Gastrocnemius medialis (tissue), 4 donors: ENCODE measurements around the gene TTC9. TPM values are rescaled to one million over a fixed set of nuclear protein-coding genes. Genes with fewer than 3 reads are reported as not detected.

Experiments
- ATAC-seq, 2 donors: fragments of 150-250 bp; one replicate each; pipeline ENCODE4 v1.9.1; 2016
- DNase-seq, 2 donors: peaks; one replicate each; pipeline ENCODE4 v3.0.0-alpha.2; 2019
- H3K27ac ChIP-seq, 4 donors: fragments of 200-600 bp; sonication (generic); 1 replicate in 1 of 4; 2 replicates in 3 of 4; pipeline ENCODE4 v1.5.1; 2016 to 2018; ENCODE audit warnings: mild to moderate bottlenecking in 2 of 4, moderate library complexity in 1 of 4
- H3K27me3 ChIP-seq, 3 donors: fragments of 200-600 bp; sonication (generic) in 2 of 3; 1 replicate in 1 of 3; 2 replicates in 2 of 3; pipeline versions ENCODE4 v1.5.1 to v1.6.0; 2016 to 2019; ENCODE audit warnings: mild to moderate bottlenecking in 1 of 3, moderate library complexity in 1 of 3
- H3K36me3 ChIP-seq, 2 donors: fragments of 200-600 bp; sonication (generic) in 1 of 2; one replicate each; pipeline ENCODE4 v1.5.1; 2017 to 2018
- H3K4me1 ChIP-seq, 2 donors: fragments of 200-600 bp; sonication (generic) in 1 of 2; one replicate each; pipeline ENCODE4 v1.5.1; 2016 to 2017; ENCODE audit warnings: mild to moderate bottlenecking in 2 of 2
- H3K4me3 ChIP-seq, 4 donors: fragments of 200-600 bp; sonication (generic) in 3 of 4; 1 replicate in 1 of 4; 2 replicates in 3 of 4; pipeline ENCODE4 v1.5.1; 2016 to 2019; ENCODE audit warnings: mild to moderate bottlenecking in 2 of 4
- H3K9me3 ChIP-seq, 3 donors: fragments of 200-600 bp; sonication (generic) in 2 of 3; 1 replicate in 1 of 3; 2 replicates in 2 of 3; pipeline ENCODE4 v1.5.1; 2016 to 2019
- CTCF ChIP-seq, 5 experiments: fragments of 450-650 bp in 3 of 5; fragments of 200-600 bp in 2 of 5; sonication (generic) in 2 of 5; IDR thresholded peaks in 4 of 5; conservative IDR thresholded peaks in 1 of 5; 1 replicate in 4 of 5; 2 replicates in 1 of 5; pipeline ENCODE4 v1.5.1; 2016 to 2019; ENCODE audit warnings: antibody characterized with exemption in 5 of 5, mild to moderate bottlenecking in 3 of 5, moderate library complexity in 3 of 5
- POLR2A ChIP-seq, 2 donors: fragments of 450-650 bp; IDR thresholded peaks; one replicate each; pipeline ENCODE4 v1.6.1; 2017; ENCODE audit warnings: antibody characterized with exemption in 2 of 2, mild to moderate bottlenecking in 2 of 2, moderate library complexity in 2 of 2
- in situ Hi-C, 4 donors: fragments of 200-750 bp; cut with MboI; loops; one replicate each; pipeline versions ENCODE4 v1.15.0 to v1.8.0; 2017; ENCODE audit warnings: low sequenced_read_pairs in 4 of 4
- intact Hi-C: fragments of 100-400 bp; cut with DNase I; formaldehyde crosslinking; loops from one replicate; pipeline ENCODE4 v1.15.1; 2023; ENCODE audit warnings: low total_unique reads
- total RNA-seq, 4 donors: library from RNA; depleted of rRNA; stranded (reverse); fragments of >200 nt; gene quantifications; one replicate each; pipeline versions ENCODE4 v1.1.0 to v1.2.3, GENCODE V29; 2016

The TTC9 gene
- total RNA-seq, 4 donors from 2014 or later: 4.4 to 10.8 (median 9.1) TPM

- Histone ChIP-seq H3K27me3 (no peaks in the 10 kb centered on the region), H3K4me1 (peaks cover 0 to 4% of the 10 kb centered on the region in 2 donors), H3K9me3 (no peaks in the 10 kb centered on the region), H3K4me3 (no peak overlapping the region), H3K27ac (no peak overlapping the region), H3K36me3 (no peaks in the 10 kb centered on the region)
- intact Hi-C loops: no loop called here
- in situ Hi-C loops: no loop called here
- no peak for ATAC-seq
- TF ChIP-seq CTCF (IDR thresholded peaks at IDR 0.05 in 4 of 5, conservative IDR thresholded peaks at IDR 0.05 in 1 of 5) (no peak), POLR2A (IDR thresholded peaks at IDR 0.05) (no peak)
- no peak for DNase-seq
Measured at GRCh38 chr14:70671652-70672644, 30.2 kb downstream of the TTC9 start.

GRCh38 chr14:70677341-70677740 is 35.6 kb downstream of the TTC9 start:
- ATAC-seq (no peak), DNase-seq (no peak)
- in situ Hi-C loops: no loop called here
- intact Hi-C loops: no loop called here
- Histone ChIP-seq H3K27ac (no peak overlapping the region), H3K36me3 (no peaks in the 10 kb centered on the region), H3K27me3 (no peaks in the 10 kb centered on the region), H3K9me3 (no peaks in the 10 kb centered on the region), H3K4me3 (no peak overlapping the region), H3K4me1 (no peaks in the 10 kb centered on the region)
- TF ChIP-seq POLR2A (IDR thresholded peaks at IDR 0.05) (no peak), CTCF (IDR thresholded peaks at IDR 0.05 in 4 of 5, conservative IDR thresholded peaks at IDR 0.05 in 1 of 5) (no peak)

DNA sequence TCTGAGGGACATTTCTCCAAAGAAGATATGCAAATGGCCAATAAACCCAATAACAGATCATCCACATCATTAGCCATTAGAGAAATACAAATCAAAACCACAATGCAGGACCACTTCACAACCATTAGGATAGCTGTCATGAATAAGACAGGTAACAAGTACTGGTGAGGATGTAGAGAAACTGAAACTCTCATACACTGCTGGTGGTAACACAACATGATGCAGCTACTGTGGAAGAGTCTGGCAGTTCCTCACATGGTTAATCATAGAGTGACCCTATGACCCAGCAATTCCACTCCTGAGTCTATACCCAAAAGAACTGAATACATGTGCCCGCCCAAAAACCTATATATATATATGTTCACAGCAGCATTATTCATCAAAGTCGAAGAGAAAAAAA is 39.0 kb downstream of the TTC9 start:
- TF ChIP-seq CTCF (IDR thresholded peaks at IDR 0.05 in 4 of 5, conservative IDR thresholded peaks at IDR 0.05 in 1 of 5) (no peak), POLR2A (IDR thresholded peaks at IDR 0.05) (no peak)
- ATAC-seq (no peak), DNase-seq (no peak)
- intact Hi-C loops: no loop called here
- no peaks in the 10 kb centered on the region for H3K4me1 ChIP-seq
- no peaks in the 10 kb centered on the region for H3K9me3 ChIP-seq
- H3K27ac ChIP-seq: no peak overlapping the region
- no peaks in the 10 kb centered on the region for H3K27me3 ChIP-seq
- no peaks in the 10 kb centered on the region for H3K36me3 ChIP-seq
- in situ Hi-C loops: no loop called here
- no peak overlapping the region for H3K4me3 ChIP-seq

- no peaks in the 10 kb centered on the region for H3K27me3 ChIP-seq
- DNase-seq (no peak), ATAC-seq (no peak)
- no peak overlapping the region for H3K4me3 ChIP-seq
- H3K27ac ChIP-seq: no peak overlapping the region
- H3K4me1 ChIP-seq: no peaks in the 10 kb centered on the region
- in situ Hi-C loops (no loop called here), intact Hi-C loops (no loop called here)
- TF ChIP-seq POLR2A (IDR thresholded peaks at IDR 0.05) (no peak), CTCF (IDR thresholded peaks at IDR 0.05 in 4 of 5, conservative IDR thresholded peaks at IDR 0.05 in 1 of 5) (no peak)
- H3K9me3 ChIP-seq: no peaks in the 10 kb centered on the region
- H3K36me3 ChIP-seq: no peaks in the 10 kb centered on the region
Measured at GRCh38 chr14:70683983-70684382, 42.3 kb downstream of the TTC9 start.
